HepG2 (cell line): Measurements from ENCODE around the gene DNAL4. TPM values are rescaled to one million over a fixed set of nuclear protein-coding genes. Genes with fewer than 3 reads are reported as not detected.

Source experiments
- ATRX ChIP-seq: sonication (generic); formaldehyde crosslinking; IDR thresholded peaks from 2 replicates; pipeline ENCODE4 v1.4.0; 2020; ENCODE audit warnings: missing genetic modification reagents, borderline replicate concordance
- CTCF ChIP-seq: sonication (generic); formaldehyde crosslinking; IDR thresholded peaks from 2 replicates; pipeline ENCODE4 v1.5.0; 2020; ENCODE audit warnings: mild to moderate bottlenecking, missing genetic modification reagents, moderate library complexity
- RBM22 ChIP-seq: fragments of 200-400 bp; formaldehyde crosslinking; optimal IDR thresholded peaks from 2 replicates; pipeline ENCODE3; 2017; ENCODE audit warnings: mild to moderate bottlenecking, low read length, moderate library complexity
- SMARCE1 ChIP-seq: fragments of 450-650 bp; IDR thresholded peaks from 2 replicates; pipeline ENCODE4 v1.6.1; 2017; ENCODE audit warnings: borderline replicate concordance
- SNAPC4 ChIP-seq: sonication (generic); formaldehyde crosslinking; IDR thresholded peaks from 2 replicates; pipeline ENCODE4 v1.4.0; 2020; ENCODE audit warnings: mild to moderate bottlenecking, missing genetic modification reagents
- SP4 ChIP-seq: sonication (generic); formaldehyde crosslinking; IDR thresholded peaks from 2 replicates; pipeline ENCODE4 v1.8.1; 2023; ENCODE audit warnings: mild to moderate bottlenecking, missing genetic modification reagents
- ZMAT5 ChIP-seq: sonication (generic); formaldehyde crosslinking; IDR thresholded peaks from 2 replicates; pipeline ENCODE4 v1.5.0; 2020; ENCODE audit warnings: mild to moderate bottlenecking, low read depth, missing genetic modification reagents, borderline replicate concordance
- ZNF256 ChIP-seq: sonication (generic); formaldehyde crosslinking; conservative IDR thresholded peaks from 2 replicates; pipeline ENCODE4 v1.4.0; 2020; ENCODE audit warnings: missing genetic modification reagents
- ZNF282 ChIP-seq: fragments of 450-650 bp; IDR thresholded peaks from 2 replicates; pipeline ENCODE4 v1.6.1; 2018; ENCODE audit not compliant: partially characterized antibody
- ZNF432 ChIP-seq: sonication (generic); formaldehyde crosslinking; IDR thresholded peaks from 2 replicates; pipeline ENCODE4 v1.5.0; 2020; ENCODE audit warnings: missing genetic modification reagents, mild to moderate bottlenecking, borderline replicate concordance
- polyA plus RNA-seq, 8 experiments: library from polyadenylated mRNA; depleted of rRNA in 3 of 8; stranded (reverse) in 7 of 8; unstranded in 1 of 8; fragments of >200 nt; fragmentation: Illumina TruSeq in 4 of 8; extraction: Trizol in 4 of 8; gene quantifications; 2 replicates each; pipeline versions ENCODE4 v1.2.1 to v1.2.3, GENCODE V29; 2011 to 2016; ENCODE audit warnings: low read depth in 4 of 8, missing spikeins in 1 of 8, mixed read lengths in 1 of 8; ENCODE audit not compliant: insufficient read depth in 1 of 8
- total RNA-seq, 5 experiments: library from RNA; depleted of rRNA; stranded (reverse); fragments of >200 nt; fragmentation: Illumina TruSeq; extraction: Trizol; gene quantifications; 2 replicates each; pipeline ENCODE4 v1.2.3, GENCODE V29; 2016; ENCODE audit warnings: low read depth in 1 of 5

The DNAL4 gene
- total and polyA plus RNA-seq, 2 of the 13 experiments (the other 11 are each of a cell fraction or from before 2014, with no cell fraction given): 8.0 to 10.7 TPM

GRCh38 chr22:38835888-38836301 is 42.0 kb upstream of the DNAL4 start (continued):
- TF ChIP-seq SNAPC4 (CRISPR knock-in tag) (no peak), SMARCE1 (no peak), ZNF256 (CRISPR knock-in tag) (no peak), ZMAT5 (CRISPR knock-in tag) (no peak), ZNF282 (no peak), CTCF (no peak), RBM22 (no peak), ZNF432 (CRISPR knock-in tag) (no peak), SP4 (no peak), ATRX (no peak)
- TF ChIP-seq, all 625 proteins: peak for 0
